Esophagus squamous epithelium (tissue), 5 donors: ENCODE data around the gene CCDC33. TPM values are rescaled to one million over a fixed set of nuclear protein-coding genes. Genes with fewer than 3 reads are reported as not detected.

ENCODE experiments used
- DNase-seq: peaks from one replicate; lab custom pipeline; 2025; lab: John Stamatoyannopoulos, UW
- H3K27ac ChIP-seq, 4 donors: fragments of 200-600 bp; sonication (generic); one replicate each; pipeline ENCODE4 v1.5.1; 2016 to 2019; ENCODE audit warnings: mild to moderate bottlenecking in 1 of 4
- H3K27me3 ChIP-seq, 4 donors: fragments of 200-600 bp; sonication (generic); 1 replicate in 3 of 4; 2 replicates in 1 of 4; pipeline versions ENCODE4 v1.5.1 to v1.6.0; 2017 to 2021; ENCODE audit warnings: antibody characterized with exemption in 1 of 4
- H3K36me3 ChIP-seq, 3 donors: fragments of 200-600 bp; sonication (generic); one replicate each; pipeline ENCODE4 v1.5.1; 2016 to 2019
- H3K4me1 ChIP-seq, 3 donors: fragments of 200-600 bp; sonication (generic); one replicate each; pipeline ENCODE4 v1.5.1; 2017 to 2019
- H3K4me3 ChIP-seq, 4 donors: fragments of 200-600 bp; sonication (generic); 1 replicate in 3 of 4; 2 replicates in 1 of 4; pipeline ENCODE4 v1.5.1; 2016 to 2019; ENCODE audit warnings: mild to moderate bottlenecking in 2 of 4, moderate library complexity in 1 of 4
- H3K9me3 ChIP-seq, 3 donors: fragments of 200-600 bp; sonication (generic); one replicate each; pipeline ENCODE4 v1.5.1; 2016 to 2019
- POLR2A ChIP-seq, 4 donors: fragments of 450-650 bp; IDR thresholded peaks; one replicate each; pipeline ENCODE4 v1.6.1; 2017; ENCODE audit warnings: antibody characterized with exemption in 4 of 4, mild to moderate bottlenecking in 4 of 4, moderate library complexity in 3 of 4
- WGBS, 2 donors: methylation state at CpG; one replicate each; pipeline ENCODE4 v1.1.5; 2018; 5-methylcytosine and 5-hydroxymethylcytosine counted together
- intact Hi-C: fragments of 100-400 bp; cut with DNase I; formaldehyde crosslinking; loops from one replicate; pipeline ENCODE4 v1.15.0; 2022
- total RNA-seq, 4 donors: library from RNA; depleted of rRNA; stranded (reverse); fragments of >200 nt; gene quantifications; one replicate each; pipeline ENCODE4 v1.1.0, GENCODE V29; 2016
- TF ChIP-seq, protein P1 (sequence below), 6 experiments: fragments of 450-650 bp in 4 of 6; fragments of 200-600 bp in 2 of 6; sonication (generic) in 2 of 6; IDR thresholded peaks; one replicate each; pipeline ENCODE4 v1.5.1; 2016 to 2019; ENCODE audit warnings: antibody characterized with exemption in 6 of 6, mild to moderate bottlenecking in 4 of 6, moderate library complexity in 4 of 6
- donor health status: DM: yes; HTN: yes; CAD: no.

Gene CCDC33
- total RNA-seq, 4 donors from 2014 or later: not detected

DNA sequence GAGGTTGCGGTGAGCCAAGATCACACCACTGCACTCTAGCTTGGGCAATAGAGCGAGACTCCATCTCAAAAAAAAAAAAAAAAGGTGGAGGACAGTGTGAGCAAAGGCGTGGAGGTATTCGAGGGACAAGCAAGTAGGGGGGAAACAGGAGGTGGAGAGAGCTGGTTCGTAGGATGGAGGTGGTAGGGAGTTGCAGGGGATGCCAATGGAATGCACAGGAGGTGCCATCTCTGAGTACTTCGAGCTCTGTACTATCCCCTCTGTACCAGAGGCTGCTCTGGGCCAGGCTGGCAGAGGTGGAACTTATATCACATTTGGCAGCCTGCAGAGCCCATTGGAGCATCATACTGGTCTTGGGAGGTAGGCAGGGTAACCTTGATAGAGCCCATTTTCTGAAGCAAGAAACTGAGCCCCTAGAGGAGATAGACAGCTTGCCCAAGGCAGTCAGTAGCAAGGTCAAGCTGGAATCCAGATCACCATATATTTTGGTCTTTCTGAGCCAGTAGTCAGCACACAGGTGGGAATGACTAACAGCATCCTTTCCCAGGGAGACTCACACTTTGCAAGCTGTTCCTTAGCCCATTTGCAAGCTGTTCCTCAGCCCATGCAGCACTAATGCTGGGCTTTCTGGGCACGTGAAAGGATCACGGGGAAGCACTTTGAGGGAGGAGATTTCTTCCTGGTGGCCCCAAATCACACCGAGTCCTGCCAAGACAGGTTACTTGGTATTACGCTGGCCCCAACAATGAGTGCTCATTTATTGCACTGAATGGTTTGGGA is 9.2 kb upstream of the CCDC33 start:
- Histone ChIP-seq H3K27me3 (peaks cover 0 to 92% (median 0%) of the 10 kb centered on the region in 4 donors), H3K27ac (no peak overlapping the region), H3K9me3 (no peaks in the 10 kb centered on the region), H3K36me3 (no peaks in the 10 kb centered on the region), H3K4me3 (no peak overlapping the region), H3K4me1 (peaks cover 0 to 14% (median 0%) of the 10 kb centered on the region in 3 donors)
- intact Hi-C loops: no loop called here
- no peak for DNase-seq
- TF ChIP-seq, protein P1, sequence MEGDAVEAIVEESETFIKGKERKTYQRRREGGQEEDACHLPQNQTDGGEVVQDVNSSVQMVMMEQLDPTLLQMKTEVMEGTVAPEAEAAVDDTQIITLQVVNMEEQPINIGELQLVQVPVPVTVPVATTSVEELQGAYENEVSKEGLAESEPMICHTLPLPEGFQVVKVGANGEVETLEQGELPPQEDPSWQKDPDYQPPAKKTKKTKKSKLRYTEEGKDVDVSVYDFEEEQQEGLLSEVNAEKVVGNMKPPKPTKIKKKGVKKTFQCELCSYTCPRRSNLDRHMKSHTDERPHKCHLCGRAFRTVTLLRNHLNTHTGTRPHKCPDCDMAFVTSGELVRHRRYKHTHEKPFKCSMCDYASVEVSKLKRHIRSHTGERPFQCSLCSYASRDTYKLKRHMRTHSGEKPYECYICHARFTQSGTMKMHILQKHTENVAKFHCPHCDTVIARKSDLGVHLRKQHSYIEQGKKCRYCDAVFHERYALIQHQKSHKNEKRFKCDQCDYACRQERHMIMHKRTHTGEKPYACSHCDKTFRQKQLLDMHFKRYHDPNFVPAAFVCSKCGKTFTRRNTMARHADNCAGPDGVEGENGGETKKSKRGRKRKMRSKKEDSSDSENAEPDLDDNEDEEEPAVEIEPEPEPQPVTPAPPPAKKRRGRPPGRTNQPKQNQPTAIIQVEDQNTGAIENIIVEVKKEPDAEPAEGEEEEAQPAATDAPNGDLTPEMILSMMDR (IDR thresholded peaks at IDR 0.05): no peak
- no peak for TF ChIP-seq POLR2A (IDR thresholded peaks at IDR 0.05)
- WGBS, 2 donors: 72 to 79% methylated on average over 9 of the region's 10 CpGs

DNA sequence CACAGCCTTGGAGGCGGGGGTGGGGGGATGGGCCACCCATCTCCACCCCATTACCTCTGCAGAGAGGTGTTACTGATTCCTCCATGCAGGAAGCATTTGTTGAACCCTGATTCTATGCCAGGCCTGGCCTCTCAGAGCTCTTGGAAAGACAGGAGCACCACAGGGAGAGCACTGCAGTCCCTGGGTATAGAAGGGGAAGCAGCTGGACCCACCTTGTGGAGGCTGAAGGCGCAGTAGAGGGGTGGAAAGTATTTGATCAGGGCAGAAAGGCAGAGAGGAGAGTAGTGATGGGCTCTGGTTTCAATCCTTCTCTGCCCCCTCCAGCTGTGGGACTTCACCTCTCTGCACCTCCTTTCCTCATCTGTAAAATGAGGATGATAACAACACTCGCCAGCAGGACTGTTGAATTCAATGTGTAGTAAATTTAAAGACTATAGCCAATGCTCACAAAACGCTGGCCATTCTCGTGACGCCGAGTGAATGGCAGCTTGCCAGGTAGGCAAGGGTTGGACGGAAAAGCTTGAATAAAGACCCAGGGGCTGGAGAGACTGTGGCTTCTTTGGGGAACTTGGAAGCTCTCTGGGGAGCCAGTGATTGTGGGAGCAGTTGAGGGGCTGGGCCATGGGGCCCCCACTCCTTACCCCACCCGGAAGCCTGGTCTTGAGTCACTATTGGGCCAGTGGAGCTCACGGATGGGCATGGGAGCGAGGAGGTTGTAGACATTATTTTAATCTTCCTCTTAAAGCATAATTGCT is 8.0 kb upstream of the CCDC33 start:
- Histone ChIP-seq H3K4me1 (peaks cover 0 to 14% (median 0%) of the 10 kb centered on the region in 3 donors), H3K27me3 (peaks cover 0 to 85% (median 0%) of the 10 kb centered on the region in 4 donors)
- TF ChIP-seq, protein P1 (IDR thresholded peaks at IDR 0.05): no peak
- no peak for TF ChIP-seq POLR2A (IDR thresholded peaks at IDR 0.05)

DNA sequence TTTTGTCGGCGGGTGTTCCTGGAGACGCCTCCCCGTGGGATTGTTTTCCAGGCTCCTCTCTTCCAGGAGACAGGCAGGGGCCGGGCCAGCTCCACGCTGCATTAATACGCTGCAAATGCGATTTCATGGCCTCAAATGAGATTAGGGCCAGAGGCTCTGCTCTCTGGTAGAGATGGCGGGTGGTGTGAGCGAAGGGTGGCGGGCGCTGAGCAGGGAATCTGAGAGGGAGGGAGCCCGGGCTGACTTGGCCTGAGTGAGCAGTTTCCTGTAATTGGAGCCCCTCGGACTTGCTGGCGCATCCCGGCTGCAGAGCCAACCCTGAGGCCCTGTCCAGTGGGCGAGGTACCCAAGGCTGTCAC is 7.4 kb upstream of the CCDC33 start:
- no peak overlapping the region for H3K4me3 ChIP-seq
- intact Hi-C loops: no loop called here
- H3K4me1 ChIP-seq: peaks cover 0 to 11% (median 0%) of the 10 kb centered on the region in 3 donors
- H3K27me3 ChIP-seq: peaks cover 0 to 80% (median 0%) of the 10 kb centered on the region in 4 donors
- no peaks in the 10 kb centered on the region for H3K9me3 ChIP-seq
- DNase-seq: no peak
- no peak overlapping the region for H3K27ac ChIP-seq
- TF ChIP-seq POLR2A (IDR thresholded peaks at IDR 0.05): no peak
- TF ChIP-seq, protein P1 (IDR thresholded peaks at IDR 0.05): no peak
- 43 to 57% methylated on average over 1 to 10 of the region's 17 CpGs for WGBS, 2 donors
- no peaks in the 10 kb centered on the region for H3K36me3 ChIP-seq

More for the DNA sequence above, 8.0 kb upstream of the CCDC33 start:
- Histone ChIP-seq H3K36me3 (no peaks in the 10 kb centered on the region), H3K27ac (no peak overlapping the region), H3K9me3 (no peaks in the 10 kb centered on the region), H3K4me3 (no peak overlapping the region)
- no peak for DNase-seq
- 44 to 74% methylated on average over 10 of the region's 11 CpGs for WGBS, 2 donors
- intact Hi-C loops: no loop called here

DNA sequence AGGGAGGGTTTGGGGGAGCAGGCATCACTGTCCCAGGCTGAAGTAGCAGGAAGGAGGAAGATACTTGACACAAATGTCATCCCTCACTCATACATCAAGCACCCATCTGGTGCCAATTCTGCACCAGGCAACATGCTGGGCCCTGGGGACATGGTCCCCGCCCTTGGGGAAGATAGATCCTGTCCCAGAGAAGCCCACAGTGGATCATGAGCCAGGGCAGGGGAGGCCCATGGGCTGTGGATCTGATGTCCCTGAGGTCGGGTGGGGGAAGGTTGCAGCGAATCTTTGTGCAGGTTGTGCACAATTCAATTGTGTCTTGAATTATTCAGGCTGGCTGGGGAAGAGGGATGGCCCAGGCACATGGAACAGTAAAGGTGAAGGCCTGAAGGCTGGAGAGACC is 6.4 kb upstream of the CCDC33 start:
- H3K27me3 ChIP-seq: peaks cover 0 to 70% (median 0%) of the 10 kb centered on the region in 4 donors
- DNase-seq: no peak
- TF ChIP-seq, protein P1 (IDR thresholded peaks at IDR 0.05): no peak
- TF ChIP-seq POLR2A (IDR thresholded peaks at IDR 0.05): no peak
- H3K4me1 ChIP-seq: peaks cover 0 to 11% (median 0%) of the 10 kb centered on the region in 3 donors
- no peak overlapping the region for H3K4me3 ChIP-seq
- no peaks in the 10 kb centered on the region for H3K9me3 ChIP-seq
- no peaks in the 10 kb centered on the region for H3K36me3 ChIP-seq
- H3K27ac ChIP-seq: no peak overlapping the region
- 84 to 100% methylated on average over 1 to 2 of the region's 3 CpGs for WGBS, 2 donors
- intact Hi-C loops: no loop called here

DNA sequence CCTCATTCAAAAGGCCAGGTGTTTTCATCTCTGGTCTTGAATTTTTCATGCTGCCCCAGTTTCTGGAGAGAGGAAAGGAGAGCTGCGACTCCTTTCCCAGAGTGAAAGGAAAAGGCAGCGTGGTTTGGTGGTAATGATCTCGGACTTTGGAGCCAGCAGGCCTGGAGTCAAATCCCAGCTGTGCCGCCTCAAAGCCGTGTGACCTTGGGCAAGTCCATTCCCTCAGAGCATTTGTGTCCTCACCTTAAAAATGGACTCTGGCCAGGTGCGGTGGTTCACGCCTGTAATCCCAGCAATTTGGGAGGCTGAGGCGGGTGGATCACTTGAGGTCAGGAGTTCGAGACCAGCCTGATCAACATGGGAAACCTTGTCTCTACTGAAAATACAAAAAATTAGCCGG is 4.7 kb upstream of the CCDC33 start:
- peaks cover 0 to 11% (median 0%) of the 10 kb centered on the region in 3 donors for H3K4me1 ChIP-seq
- WGBS, 2 donors: 82% methylated on average over 5 of the region's 10 CpGs; no CpG with 5 or more reads in 1 of the 2 donors
- no peaks in the 10 kb centered on the region for H3K36me3 ChIP-seq
- intact Hi-C loops: no loop called here
- H3K4me3 ChIP-seq: no peak overlapping the region
- H3K9me3 ChIP-seq: no peaks in the 10 kb centered on the region
- no peak for DNase-seq
- peaks cover 0 to 58% (median 0%) of the 10 kb centered on the region in 4 donors for H3K27me3 ChIP-seq
- TF ChIP-seq, protein P1 (IDR thresholded peaks at IDR 0.05): no peak
- TF ChIP-seq POLR2A (IDR thresholded peaks at IDR 0.05): no peak
- no peak overlapping the region for H3K27ac ChIP-seq
